Measurements from ENCODE around the gene RNF144A. TPM values are rescaled to one million over a fixed set of nuclear protein-coding genes. Genes with fewer than 3 reads are reported as not detected.

Gene RNF144A
- total RNA-seq, 1 experiment from 2014 or later: 13.0 TPM

DNA sequence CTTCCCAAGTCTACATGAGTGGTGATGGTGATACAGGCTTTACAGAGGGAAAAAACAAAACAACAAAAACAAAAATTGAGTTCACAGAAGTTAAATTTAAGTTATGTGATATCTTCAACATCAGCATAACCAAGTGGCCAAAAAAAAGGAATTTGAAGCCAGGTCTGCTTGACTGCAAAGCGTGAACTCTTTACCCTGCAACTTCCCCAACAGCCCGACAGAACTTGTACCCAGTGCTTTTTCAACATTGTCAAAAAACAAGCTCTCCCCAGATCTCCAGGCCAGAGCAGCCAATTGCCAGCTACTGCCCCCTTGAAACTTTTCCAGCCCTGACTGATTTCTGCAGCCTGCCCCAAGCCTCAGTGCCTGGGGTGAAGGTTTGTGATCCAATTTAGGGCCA is 76.7 kb downstream of the RNF144A start:
- no TSS peak for BruUV-seq (replicated peaks)
- no peak overlapping the region for H3K4me2 ChIP-seq (ENCODE audit: low read length)
- no peaks in the 10 kb centered on the region for H4K20me1 ChIP-seq (ENCODE audit: insufficient read depth)
- TF ChIP-seq RAD21 (IDR thresholded peaks at IDR 0.05; ENCODE audit: low read depth) (no peak), EZH2 (IDR thresholded peaks at IDR 0.05) (no peak), ATF3 (IDR thresholded peaks at IDR 0.05) (no peak), CEBPB (IDR thresholded peaks at IDR 0.05; ENCODE audit: low read depth) (no peak), TCF7L2 (IDR thresholded peaks at IDR 0.05; ENCODE audit: borderline replicate concordance, extremely low read depth, insufficient read depth, insufficient read length) (no peak), SP1 (IDR thresholded peaks at IDR 0.05; ENCODE audit: low read depth) (no peak)
- H3K9me2 ChIP-seq (ENCODE audit: insufficient read depth): no peaks in the 10 kb centered on the region
- no peak overlapping the region for H3K9ac ChIP-seq (ENCODE audit: low read length)
- no peaks in the 10 kb centered on the region for H3K36me3 ChIP-seq (ENCODE audit: control insufficient read depth in 1 of 2, insufficient read depth in 2 of 2, low read length in 2 of 2)
- H2AFZ ChIP-seq (ENCODE audit: low read depth, low read length, poor library complexity, severe bottlenecking): no peak overlapping the region
- intact Hi-C loops (cut with micrococcal nuclease): no loop called here
- no peak overlapping the region for H3K27ac ChIP-seq (ENCODE audit: low read depth, low read length)
- H3K4me1 ChIP-seq (ENCODE audit: control insufficient read depth in 1 of 2, insufficient read depth in 2 of 2, low read length in 2 of 2): no peaks in the 10 kb centered on the region
- no peak for DNase-seq (ENCODE audit: low read depth, low spot score)
- no peaks in the 10 kb centered on the region for H3K27me3 ChIP-seq (ENCODE audit: insufficient read depth, low read length)
- H3K4me3 ChIP-seq (replicated peaks in 1 of 2; ENCODE audit: low read depth in 1 of 2, low read length in 2 of 2): no peak overlapping the region
- no peaks in the 10 kb centered on the region for H3K79me2 ChIP-seq (ENCODE audit: insufficient read depth, low read length)
- POLR2A ChIA-PET: no interaction called here
- no peak for ATAC-seq
- RAD21 ChIA-PET (ENCODE audit: low non-redundant PET in 1 of 2, low total read pairs in 2 of 2, uncharacterized antibody in 2 of 2, unreplicated experiment in 2 of 2): no interaction called here
- CTCF ChIA-PET: no interaction called here
- no peaks in the 10 kb centered on the region for H3K9me3 ChIP-seq (ENCODE audit: control insufficient read depth in 1 of 2, insufficient read depth in 1 of 2, low read depth in 1 of 2, low read length in 2 of 2)

- no peak for TF ChIP-seq SRF (IDR thresholded peaks at IDR 0.05; ENCODE audit: low read depth)
- TF ChIP-seq, protein P1, sequence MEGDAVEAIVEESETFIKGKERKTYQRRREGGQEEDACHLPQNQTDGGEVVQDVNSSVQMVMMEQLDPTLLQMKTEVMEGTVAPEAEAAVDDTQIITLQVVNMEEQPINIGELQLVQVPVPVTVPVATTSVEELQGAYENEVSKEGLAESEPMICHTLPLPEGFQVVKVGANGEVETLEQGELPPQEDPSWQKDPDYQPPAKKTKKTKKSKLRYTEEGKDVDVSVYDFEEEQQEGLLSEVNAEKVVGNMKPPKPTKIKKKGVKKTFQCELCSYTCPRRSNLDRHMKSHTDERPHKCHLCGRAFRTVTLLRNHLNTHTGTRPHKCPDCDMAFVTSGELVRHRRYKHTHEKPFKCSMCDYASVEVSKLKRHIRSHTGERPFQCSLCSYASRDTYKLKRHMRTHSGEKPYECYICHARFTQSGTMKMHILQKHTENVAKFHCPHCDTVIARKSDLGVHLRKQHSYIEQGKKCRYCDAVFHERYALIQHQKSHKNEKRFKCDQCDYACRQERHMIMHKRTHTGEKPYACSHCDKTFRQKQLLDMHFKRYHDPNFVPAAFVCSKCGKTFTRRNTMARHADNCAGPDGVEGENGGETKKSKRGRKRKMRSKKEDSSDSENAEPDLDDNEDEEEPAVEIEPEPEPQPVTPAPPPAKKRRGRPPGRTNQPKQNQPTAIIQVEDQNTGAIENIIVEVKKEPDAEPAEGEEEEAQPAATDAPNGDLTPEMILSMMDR (IDR thresholded peaks at IDR 0.05 in 2 of 3, conservative IDR thresholded peaks at IDR 0.05 in 1 of 3; ENCODE audit: borderline replicate concordance in 1 of 3, insufficient read depth in 1 of 3, low read depth in 2 of 3, low read length in 2 of 3): no peak
- TF ChIP-seq EZH2 (IDR thresholded peaks at IDR 0.05): no peak
- TF ChIP-seq CBX3 (IDR thresholded peaks at IDR 0.05; ENCODE audit: low read depth): no peak
- no peak for TF ChIP-seq EZH2phosphoT487 (IDR thresholded peaks at IDR 0.05; ENCODE audit: borderline replicate concordance)
- H2AFZ ChIP-seq (ENCODE audit: low read depth, low read length, poor library complexity, severe bottlenecking): no peak overlapping the region
- H3K36me3 ChIP-seq (ENCODE audit: control insufficient read depth in 1 of 2, insufficient read depth in 2 of 2, low read length in 2 of 2): no peaks in the 10 kb centered on the region
- no peak overlapping the region for H3K9ac ChIP-seq (ENCODE audit: low read length)
- BruUV-seq (replicated peaks): no TSS peak
- ChIA-PET POLR2A (no interaction called here), CTCF (no interaction called here), RAD21 (ENCODE audit: low non-redundant PET in 1 of 2, low total read pairs in 2 of 2, uncharacterized antibody in 2 of 2, unreplicated experiment in 2 of 2) (no interaction called here)
- H3K9me3 ChIP-seq (ENCODE audit: control insufficient read depth in 1 of 2, insufficient read depth in 1 of 2, low read depth in 1 of 2, low read length in 2 of 2): no peaks in the 10 kb centered on the region
- no peaks in the 10 kb centered on the region for H3K9me2 ChIP-seq (ENCODE audit: insufficient read depth)
- ATAC-seq: no peak
- H4K20me1 ChIP-seq (ENCODE audit: insufficient read depth): no peaks in the 10 kb centered on the region
- no peaks in the 10 kb centered on the region for H3K27me3 ChIP-seq (ENCODE audit: insufficient read depth, low read length)
- no peak overlapping the region for H3K4me2 ChIP-seq (ENCODE audit: low read length)
- no peaks in the 10 kb centered on the region for H3K79me2 ChIP-seq (ENCODE audit: insufficient read depth, low read length)
- intact Hi-C loops (cut with micrococcal nuclease): no loop called here
- H3K4me3 ChIP-seq (replicated peaks in 1 of 2; ENCODE audit: low read depth in 1 of 2, low read length in 2 of 2): no peak overlapping the region
- H3K4me1 ChIP-seq (ENCODE audit: control insufficient read depth in 1 of 2, insufficient read depth in 2 of 2, low read length in 2 of 2): no peaks in the 10 kb centered on the region
- DNase-seq (ENCODE audit: low read depth, low spot score): no peak
- H3K27ac ChIP-seq (ENCODE audit: low read depth, low read length): no peak overlapping the region
Measured at GRCh38 chr2:6994536-6995128, 77.4 kb downstream of the RNF144A start.

All from HCT116 (cell line).